ENCODE measurements around the gene ZNF629.
A peak's percentile ranks its signal among the peaks of the same experiment; 100 is the strongest.

Gene ZNF629

GRCh38 chr16:30766206-30766932 lies 20.6 kb downstream of the ZNF629 start:
- H3K4me3 ChIP-seq (ENCODE audit: low read length): no peak overlapping the region
- no peak for TF ChIP-seq ZNF274 (IDR thresholded peaks at IDR 0.05; ENCODE audit: low read depth, low read length)

DNA sequence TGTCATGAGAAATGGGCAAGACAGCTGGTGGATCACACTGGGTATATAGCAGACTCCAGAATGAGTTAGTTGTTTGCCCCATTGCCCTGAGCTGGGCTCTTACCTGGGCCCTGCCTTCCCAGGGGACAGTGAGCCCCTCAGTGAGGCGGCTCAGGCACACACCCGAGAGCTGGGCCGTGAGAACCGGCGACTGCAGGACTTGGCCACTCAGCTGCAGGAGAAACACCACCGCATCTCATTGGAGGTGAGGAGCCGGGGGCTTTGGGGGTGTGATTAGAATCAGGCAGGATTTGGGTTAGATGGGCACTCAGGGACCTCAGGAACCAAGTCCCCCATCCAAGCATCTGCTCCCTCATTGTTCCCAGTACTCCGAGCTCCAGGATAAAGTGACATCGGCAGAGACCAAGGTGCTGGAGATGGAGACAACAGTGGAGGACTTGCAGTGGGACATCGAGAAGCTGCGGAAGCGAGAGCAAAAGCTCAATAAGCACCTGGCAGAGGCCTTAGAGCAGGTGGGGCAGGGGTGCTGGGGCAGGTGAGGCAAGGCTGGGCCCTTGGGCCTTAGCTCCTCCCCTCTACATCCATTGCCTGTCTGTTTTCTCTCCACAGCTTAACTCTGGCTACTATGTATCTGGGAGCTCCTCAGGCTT lies 22.1 kb downstream of the ZNF629 start:
- TF ChIP-seq ZNF274 (IDR thresholded peaks at IDR 0.05; ENCODE audit: low read depth, low read length): no peak
- H3K4me3 ChIP-seq (ENCODE audit: low read length): no peak overlapping the region

GRCh38 chr16:30764086-30764485 lies 22.9 kb downstream of the ZNF629 start:
- TF ChIP-seq ZNF274 (IDR thresholded peaks at IDR 0.05; ENCODE audit: low read depth, low read length): no peak
- no peak overlapping the region for H3K4me3 ChIP-seq (ENCODE audit: low read length)

DNA sequence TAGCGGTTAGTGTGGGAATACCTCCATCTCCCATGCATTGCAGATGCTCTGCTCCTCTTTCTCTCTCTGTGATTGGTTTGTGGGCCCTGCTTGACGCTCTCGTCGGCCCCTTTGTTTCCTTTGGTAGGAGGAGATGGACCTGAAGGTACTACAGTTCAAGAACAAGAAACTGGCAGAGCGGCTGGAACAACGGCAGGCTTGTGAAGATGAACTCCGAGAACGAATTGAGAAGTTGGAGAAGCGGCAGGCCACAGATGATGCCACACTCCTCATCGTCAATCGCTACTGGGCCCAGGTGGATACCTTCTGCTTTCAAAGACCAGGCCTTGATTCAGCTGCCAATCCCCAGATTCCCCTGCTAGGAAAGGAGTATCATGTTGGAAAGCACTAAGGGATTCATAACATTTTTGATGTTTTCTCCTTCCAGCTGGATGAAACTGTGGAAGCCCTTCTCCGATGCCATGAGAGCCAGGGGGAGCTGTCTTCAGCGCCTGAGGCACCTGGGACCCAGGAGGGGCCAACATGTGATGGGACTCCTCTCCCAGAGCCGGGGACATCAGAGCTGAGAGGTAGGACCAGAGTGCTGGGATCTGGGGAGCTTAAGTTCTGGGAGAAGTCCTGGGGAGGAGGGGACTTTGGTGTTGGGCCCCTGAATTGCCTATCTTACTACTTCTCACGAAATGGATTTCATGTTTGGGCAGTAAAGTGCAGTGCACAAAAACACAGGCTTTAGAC lies 23.8 kb downstream of the ZNF629 start:
- H3K4me3 ChIP-seq (ENCODE audit: low read length): peak overlapping the region; percentile 96
- no peak for TF ChIP-seq ZNF274 (IDR thresholded peaks at IDR 0.05; ENCODE audit: low read depth, low read length)

- TF ChIP-seq ZNF274 (IDR thresholded peaks at IDR 0.05; ENCODE audit: low read depth, low read length): no peak
- peak within 1 kb of the TSS; percentile 96 for H3K4me3 ChIP-seq (ENCODE audit: low read length)
These were observed 24.8 kb downstream of the ZNF629 start, which contains the start of the genes CFAP119 and RNF40 for GRCh38 chr16:30761928-30762902. CFAP119 (minus strand) TSS chr16:30762062; CDS start chr16:30761748, 314 bp downstream. RNF40 (plus strand) TSS chr16:30762322; CDS start chr16:30762546, 224 bp downstream.

DNA sequence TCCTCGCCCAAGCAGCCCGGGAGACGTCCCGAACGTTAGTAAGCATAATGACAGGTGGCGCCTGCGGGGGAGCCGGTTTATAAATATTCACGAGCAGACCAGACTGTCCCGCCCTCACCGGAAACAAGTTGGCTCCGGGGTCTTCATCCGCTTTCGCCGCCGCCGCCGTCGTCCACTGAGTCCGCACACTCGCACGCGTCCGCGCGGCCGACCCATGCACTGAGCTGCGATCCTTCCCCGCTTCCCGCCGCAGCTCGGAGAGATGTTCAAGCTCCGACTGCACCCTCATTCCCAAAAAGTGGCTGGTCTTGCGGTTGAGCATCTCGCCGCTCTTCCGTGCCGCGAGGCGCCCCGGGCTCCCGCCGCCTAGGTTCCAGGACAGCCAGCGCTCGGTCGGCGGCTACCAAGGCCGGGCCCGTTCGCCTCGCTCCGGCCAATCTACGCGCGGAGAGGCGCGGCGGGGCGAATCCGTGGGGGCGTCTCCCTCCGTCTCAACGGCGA lies 25.5 kb downstream of the ZNF629 start:
- H3K4me3 ChIP-seq (ENCODE audit: low read length): peak overlapping the region; percentile 96
- no peak for TF ChIP-seq ZNF274 (IDR thresholded peaks at IDR 0.05; ENCODE audit: low read depth, low read length)

GRCh38 chr16:30760577-30761426 lies 26.2 kb downstream of the ZNF629 start:
- peak overlapping the region; percentile 96 for H3K4me3 ChIP-seq (ENCODE audit: low read length)
- TF ChIP-seq ZNF274 (IDR thresholded peaks at IDR 0.05; ENCODE audit: low read depth, low read length): no peak

DNA sequence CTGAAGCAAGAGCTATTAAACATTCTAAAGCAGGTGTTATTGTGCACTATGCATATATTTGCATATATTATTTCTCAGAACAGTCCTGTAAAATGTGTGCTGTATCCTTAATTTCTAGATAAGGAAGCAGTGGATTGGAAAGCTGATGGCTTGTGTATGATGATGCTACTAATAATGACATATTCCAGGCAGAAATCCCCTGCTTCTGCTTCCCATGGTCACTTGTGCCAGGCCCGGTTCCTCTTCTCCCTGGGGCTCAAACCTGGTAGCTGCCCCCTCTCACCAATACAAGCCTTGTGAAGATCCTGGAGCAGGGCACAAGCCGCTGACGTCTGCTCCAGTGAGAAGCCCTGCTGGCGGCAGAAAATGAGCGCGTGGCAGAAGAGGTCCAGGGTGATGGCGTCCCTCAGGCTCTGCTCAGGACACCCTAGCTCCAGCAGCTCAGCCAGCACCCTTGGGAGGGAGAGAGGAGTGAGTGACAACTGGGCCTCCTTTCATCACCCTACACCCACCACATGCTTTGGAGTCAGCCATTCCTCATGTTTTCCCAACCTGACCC lies 26.9 kb downstream of the ZNF629 start:
- no peak overlapping the region for H3K4me3 ChIP-seq (ENCODE audit: low read length)
- TF ChIP-seq ZNF274 (IDR thresholded peaks at IDR 0.05; ENCODE audit: low read depth, low read length): no peak

GRCh38 chr16:30758988-30759491 lies 28.0 kb downstream of the ZNF629 start:
- no peak overlapping the region for H3K4me3 ChIP-seq (ENCODE audit: low read length)
- no peak for TF ChIP-seq ZNF274 (IDR thresholded peaks at IDR 0.05; ENCODE audit: low read depth, low read length)

- no peak for TF ChIP-seq ZNF274 (IDR thresholded peaks at IDR 0.05; ENCODE audit: low read depth, low read length)
- H3K4me3 ChIP-seq (ENCODE audit: low read length): no peak overlapping the region
These were observed 29.7 kb downstream of the ZNF629 start for GRCh38 chr16:30757316-30757715.

GRCh38 chr16:30756781-30757100 lies 30.3 kb downstream of the ZNF629 start:
- TF ChIP-seq ZNF274 (IDR thresholded peaks at IDR 0.05; ENCODE audit: low read depth, low read length): no peak
- H3K4me3 ChIP-seq (ENCODE audit: low read length): no peak overlapping the region
